SIG-M5 treated with dmso at 0.1 percent for 504 hours (cell line): ENCODE results near the gene ZNF862.

Source experiments
- DNase-seq: peaks from one replicate; lab custom pipeline; 2025; ENCODE audit not compliant: unreplicated experiment; lab: John Stamatoyannopoulos, UW

The ZNF862 gene

DNA sequence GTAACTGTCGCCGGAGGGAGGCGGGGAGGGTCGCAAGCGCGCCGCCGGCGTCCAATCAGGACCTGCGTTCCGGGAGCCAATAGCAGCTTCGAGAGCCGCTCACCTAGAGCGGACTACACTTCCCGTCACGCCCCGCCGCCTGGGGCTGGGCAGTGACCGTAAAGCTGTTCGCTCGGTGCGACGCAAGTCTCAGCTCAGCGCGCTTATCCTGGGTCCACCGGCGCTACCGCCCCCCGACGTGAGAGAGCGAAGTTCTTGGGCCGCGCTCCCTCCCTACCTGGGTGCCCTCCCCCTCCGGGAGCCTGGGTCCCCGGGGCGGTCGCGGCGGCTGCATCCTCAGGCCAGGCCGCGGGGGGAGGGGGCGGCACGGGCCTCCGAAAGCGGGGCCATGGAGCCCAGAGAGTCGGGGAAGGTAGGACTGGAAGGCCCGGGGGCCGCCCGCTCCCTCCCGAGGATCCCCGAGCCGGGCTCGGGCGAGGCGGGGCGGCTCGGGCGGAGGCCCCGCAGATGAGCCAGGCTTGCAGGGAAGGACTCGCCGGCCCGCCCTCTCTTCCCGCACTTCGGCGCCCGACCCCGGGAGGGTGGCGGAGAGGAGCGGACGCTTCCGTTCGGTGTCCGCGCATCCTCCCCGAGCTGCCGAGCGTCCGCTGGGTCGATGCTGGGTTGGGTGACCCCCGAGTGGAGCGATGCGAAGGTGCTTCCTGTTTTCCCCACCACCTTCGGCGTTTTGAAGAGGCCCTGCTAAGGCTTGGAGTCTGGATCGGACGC lies at the start of gene ZNF862:
Gene ZNF862, plus strand, starts transcription at position 152 of the 768 bp plus-strand sequence. Its CDS starts 237 bp downstream, at position 389.
- DNase-seq = peak; percentile 95

DNA sequence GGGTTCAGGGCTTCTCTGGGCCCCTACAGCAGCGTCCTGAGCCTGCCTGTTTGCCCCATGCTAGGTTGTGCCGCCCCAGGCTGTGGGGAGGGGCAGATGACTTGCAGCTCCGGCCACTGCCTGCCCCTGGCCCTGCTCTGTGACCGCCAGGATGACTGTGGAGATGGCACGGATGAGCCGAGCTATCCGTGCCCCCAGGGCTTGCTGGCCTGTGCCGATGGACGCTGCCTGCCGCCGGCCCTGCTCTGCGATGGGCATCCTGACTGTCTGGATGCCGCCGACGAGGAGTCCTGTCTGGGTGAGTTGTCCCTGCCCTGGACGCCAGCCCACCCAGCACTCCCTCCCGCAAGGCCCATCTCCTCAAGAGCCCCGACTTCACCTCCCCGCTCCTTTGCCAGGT lies 49.1 kb upstream of the ZNF862 start:
- no peak for DNase-seq

DNA sequence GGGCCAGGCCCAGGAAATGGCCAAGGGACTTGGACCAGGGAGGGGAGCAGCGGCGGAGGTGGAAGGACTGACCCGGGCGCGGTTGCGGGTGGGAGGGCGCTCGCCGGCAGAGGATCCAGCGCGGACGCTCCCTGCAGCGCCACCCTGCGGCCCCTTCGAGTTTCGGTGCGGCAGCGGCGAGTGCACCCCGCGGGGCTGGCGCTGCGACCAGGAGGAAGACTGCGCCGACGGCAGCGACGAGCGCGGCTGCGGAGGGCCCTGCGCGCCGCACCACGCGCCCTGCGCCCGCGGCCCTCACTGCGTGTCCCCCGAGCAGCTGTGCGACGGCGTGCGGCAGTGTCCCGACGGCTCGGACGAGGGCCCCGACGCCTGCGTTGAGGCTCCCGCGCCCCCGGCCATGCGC lies 48.0 kb upstream of the ZNF862 start:
- DNase-seq = no peak

DNA sequence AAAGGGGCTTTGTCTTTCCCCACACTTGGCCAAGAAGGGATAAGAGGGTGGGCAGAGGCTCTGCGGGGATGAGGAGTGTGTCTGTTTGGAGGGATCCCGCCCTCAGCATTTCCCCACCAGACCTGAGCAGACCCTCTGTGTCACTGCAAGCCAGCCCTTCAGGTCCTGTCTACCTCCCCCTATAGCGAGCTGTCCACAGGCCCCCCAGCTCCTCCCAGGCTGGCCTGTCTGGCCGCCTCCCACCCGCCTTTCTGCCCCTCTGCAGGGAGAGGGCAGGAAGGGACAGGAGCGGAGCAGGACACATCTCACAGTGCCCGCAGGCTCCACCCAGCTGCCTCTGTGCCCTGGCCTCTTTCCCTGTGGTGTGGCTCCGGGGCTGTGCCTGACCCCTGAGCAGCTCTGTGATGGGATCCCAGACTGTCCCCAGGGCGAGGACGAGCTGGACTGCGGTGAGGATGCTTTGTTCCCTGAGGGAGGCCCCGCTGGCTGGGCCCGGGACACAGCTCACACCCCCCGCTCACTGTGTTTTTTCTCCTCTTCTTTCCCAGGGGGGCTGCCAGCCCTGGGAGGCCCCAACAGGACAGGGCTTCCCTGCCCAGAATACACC lies 47.3 kb upstream of the ZNF862 start:
- no peak for DNase-seq

DNA sequence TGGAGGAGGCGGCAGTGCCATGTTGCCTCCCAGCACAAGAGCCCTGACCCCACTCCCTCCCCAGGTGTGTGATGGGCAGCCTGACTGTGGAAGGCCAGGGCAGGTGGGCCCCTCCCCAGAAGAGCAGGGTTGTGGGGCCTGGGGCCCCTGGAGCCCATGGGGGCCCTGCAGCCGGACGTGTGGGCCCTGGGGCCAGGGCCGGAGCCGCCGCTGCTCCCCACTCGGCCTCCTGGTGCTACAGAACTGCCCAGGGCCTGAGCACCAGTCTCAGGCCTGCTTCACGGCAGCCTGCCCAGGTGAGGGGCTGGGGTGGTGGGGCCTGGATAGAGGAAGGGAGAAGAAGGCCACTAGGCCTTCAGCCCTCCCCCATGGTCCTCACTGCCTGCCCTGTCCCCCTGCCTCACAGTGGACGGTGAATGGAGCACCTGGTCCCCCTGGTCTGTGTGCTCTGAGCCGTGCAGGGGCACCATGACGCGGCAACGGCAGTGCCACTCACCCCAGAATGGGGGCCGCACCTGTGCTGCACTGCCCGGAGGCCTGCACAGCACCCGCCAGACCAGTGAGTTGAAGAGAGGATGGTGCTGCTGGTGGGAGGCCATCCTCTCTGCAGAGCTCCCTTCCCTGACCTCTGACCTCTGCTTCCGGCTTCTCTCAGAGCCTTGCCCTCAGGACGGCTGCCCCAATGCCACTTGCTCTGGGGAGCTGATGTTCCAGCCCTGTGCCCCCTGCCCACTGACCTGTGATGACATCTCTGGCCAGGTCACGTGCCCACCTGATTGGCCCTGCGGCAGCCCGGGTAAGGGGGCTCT lies 46.6 kb upstream of the ZNF862 start:
- DNase-seq = no peak

DNA sequence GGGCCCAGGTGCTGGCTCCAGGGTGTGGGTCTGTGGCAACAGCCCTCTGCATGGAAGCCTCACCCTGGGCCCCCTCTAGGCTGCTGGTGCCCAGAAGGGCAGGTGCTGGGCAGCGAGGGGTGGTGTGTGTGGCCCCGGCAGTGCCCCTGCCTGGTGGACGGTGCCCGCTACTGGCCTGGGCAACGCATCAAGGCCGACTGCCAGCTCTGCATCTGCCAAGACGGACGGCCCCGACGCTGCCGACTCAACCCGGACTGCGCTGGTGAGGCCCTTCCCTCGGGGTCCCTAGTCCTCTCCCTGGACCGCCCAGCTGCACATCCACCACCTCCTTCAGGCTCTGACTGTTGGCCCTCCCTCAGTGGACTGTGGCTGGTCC lies 46.0 kb upstream of the ZNF862 start:
- no peak for DNase-seq

DNA sequence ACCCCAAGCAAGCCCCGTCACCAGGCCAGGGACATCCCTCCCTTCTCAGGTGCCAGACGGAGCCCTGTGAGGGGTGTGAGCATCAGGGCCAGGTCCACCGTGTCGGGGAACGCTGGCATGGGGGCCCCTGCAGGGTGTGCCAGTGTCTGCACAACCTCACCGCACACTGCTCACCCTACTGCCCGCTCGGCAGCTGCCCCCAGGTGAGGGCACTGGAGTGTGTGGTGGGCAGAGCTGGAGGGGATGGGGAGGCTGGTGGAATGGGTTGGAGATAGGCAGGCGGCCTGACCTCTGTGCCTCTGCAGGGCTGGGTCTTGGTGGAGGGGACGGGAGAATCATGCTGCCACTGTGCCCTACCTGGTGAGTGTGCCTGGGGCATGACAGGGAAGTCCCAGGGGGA lies 44.9 kb upstream of the ZNF862 start:
- no peak for DNase-seq

DNA sequence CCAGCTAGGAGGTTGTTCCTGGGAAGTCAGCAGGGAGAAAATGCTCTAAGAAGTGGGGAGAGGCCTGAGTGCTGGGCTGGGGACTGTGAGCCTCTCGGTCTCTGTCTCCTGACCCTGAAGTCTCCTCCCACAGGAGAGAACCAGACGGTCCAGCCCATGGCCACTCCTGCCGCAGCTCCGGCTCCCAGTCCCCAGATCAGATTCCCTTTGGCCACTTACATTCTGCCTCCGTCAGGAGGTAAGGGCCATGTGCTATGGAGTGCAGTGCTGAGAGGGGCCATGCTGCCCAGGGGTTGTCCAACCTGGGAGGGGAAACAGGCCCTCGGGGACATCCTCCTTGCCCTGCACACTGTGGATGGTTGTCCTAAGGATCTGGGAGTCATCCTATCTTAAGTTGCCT lies 43.5 kb upstream of the ZNF862 start:
- DNase-seq = no peak

DNA sequence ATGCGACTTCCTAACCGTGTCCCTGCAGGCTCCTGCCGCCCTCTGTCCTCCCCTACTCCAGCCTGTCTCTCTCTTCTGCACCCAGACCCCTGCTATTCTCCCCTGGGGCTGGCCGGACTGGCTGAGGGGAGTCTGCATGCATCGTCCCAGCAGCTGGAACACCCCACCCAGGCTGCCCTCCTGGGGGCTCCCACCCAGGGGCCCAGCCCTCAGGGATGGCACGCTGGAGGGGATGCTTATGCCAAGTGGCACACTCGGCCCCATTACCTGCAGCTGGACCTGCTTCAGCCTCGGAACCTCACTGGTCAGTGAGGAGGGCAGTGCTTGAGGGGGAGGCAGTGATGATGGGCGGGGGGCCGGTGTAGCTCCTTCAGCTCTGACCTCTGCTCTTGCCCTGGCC lies 43.0 kb upstream of the ZNF862 start:
- DNase-seq = no peak

DNA sequence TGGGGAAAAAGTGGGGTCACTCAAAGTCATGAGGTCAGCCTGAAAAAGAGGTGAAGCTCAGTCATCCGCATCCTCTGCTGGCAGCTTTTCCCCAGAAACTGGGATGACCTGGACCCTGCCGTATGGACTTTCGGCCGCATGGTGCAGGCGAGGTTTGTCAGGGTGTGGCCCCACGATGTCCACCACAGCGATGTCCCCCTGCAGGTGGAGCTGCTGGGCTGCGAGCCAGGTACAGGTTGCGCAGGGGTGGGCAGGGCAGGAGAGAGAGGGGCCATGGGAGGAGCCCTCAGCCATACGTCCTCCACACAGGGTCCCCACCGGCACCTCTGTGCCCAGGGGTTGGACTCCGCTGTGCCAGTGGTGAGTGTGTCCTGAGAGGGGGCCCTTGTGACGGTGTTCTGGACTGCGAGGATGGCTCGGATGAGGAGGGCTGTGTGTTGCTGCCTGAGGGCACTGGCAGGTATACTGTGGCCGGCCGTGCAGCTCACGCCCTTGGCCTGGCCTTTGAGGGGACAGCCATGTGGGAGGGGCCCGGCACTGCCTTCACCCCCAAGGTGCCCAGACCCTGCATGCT lies 41.8 kb upstream of the ZNF862 start:
- no peak for DNase-seq

DNA sequence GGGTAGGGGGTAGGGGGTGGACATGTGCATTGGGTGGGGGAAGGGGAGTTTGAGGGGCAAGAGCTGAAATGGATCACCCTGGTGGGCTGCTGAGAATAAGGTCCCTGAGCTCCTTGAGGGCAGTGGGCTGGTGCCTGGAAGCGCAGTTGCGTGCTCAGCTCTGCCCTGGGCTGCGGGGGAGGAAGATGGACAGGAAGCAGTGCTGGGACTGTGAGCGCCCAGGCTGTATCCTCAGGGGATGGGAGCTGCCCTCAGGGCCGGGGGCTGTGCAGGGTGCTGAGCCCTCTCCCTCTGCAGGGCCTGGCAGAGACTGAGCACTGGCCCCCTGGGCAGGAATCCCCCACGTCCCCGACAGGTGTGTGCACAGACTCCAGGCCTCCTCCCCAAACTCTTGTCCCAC lies 40.4 kb upstream of the ZNF862 start:
- no peak for DNase-seq

DNA sequence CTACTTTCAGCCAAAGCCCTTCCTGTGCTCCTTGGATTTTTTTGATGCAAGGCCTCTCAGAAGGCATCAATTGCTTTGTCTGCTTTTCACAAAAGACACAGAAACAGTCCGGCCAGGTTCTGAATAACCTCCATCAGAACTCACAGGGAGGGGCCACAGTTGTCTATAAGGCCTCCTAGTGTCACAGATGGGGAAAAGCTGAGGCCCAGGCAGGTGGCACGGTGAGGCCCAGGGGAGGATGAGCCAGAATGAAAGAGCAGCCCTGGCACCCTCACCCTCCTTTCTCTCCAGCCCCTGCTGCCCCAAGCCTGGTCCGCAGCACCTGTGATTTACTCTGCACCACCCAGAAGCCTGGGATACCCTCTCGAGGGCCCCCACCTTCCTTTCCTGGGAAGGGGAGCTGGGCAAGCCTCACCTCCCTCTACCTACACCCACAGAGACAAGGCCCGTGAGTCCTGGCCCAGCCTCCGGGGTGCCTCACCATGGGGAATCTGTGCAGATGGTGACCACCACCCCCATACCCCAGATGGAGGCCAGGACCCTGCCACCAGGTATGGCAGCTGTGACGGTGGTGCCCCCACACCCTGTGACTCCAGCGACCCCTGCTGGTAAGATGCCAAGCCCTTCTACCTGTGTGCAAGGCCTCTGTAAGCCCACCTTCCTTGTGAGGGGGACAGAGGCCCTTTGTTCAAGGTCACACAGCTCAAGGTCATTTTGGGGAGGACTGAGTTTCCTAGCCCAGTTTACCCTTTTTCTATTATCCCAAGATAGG lies 38.6 kb upstream of the ZNF862 start:
- no peak for DNase-seq

DNA sequence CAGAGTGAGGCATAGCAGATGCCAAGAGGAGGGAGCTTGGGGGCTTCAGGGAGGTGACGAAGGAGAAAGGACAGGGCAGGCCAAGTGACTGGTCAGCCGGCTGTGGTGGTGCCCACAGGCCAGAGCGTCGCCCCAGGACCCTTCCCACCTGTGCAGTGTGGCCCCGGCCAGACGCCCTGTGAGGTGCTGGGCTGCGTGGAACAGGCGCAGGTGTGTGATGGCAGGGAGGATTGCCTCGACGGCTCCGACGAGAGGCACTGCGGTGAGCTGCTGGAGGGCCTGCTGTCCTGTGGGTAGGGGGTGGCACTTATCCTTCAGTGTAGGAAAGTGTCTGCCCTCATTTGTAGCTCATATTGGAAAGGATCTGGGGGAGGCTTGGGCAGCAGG lies 38.0 kb upstream of the ZNF862 start:
- DNase-seq = no peak

DNA sequence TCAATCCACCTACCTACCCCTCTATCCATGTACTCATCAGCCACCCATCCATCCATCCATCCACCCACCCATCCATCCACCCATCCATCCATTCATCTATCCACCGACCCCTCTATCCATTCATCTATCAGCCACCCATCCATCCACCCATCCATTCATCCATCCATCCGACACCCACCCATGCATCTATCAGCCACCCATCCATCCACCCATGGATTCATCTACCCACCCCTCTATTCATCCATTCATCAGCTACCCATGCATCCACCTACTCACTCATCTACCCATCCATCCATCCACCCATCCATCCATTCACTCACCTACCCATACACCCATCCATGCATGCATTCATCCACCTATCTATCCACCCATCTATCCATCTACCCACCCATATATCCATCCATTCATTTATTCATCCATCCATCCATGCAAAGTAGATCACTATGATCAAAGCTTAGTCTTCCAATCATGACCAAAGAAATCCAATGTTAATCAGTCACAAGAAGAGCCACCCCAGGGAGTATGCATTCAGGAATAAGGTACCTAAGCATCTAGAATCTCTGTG lies 37.1 kb upstream of the ZNF862 start:
- no peak for DNase-seq

DNA sequence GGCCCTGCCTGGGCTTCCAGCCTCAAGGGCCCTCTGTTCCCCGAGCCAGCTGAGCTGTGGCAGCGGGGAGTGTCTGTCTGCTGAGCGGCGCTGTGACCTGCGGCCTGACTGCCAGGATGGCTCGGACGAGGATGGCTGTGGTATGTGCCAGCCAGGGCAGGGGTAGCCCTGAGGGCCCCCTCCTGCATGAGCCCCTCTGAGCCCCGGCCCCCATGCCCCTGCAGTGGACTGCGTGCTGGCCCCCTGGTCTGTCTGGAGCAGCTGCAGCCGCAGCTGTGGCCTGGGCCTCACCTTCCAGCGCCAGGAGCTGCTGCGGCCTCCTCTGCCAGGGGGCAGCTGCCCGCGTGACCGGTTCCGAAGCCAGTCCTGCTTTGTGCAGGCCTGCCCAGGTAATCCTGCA lies 36.4 kb upstream of the ZNF862 start:
- no peak for DNase-seq

DNA sequence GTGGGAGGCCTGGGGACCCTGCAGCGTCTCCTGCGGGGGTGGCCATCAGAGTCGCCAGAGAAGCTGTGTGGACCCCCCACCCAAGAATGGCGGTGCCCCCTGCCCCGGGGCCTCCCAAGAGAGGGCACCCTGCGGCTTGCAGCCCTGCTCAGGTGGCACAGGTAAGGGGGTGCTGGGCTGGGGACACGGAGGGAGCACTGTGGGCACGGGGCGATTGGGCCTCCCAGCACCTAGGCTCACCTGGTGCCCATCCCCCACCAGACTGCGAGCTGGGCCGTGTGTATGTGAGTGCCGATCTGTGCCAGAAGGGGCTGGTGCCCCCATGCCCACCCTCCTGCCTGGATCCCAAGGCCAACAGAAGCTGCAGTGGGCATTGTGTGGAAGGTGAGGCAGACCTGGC lies 35.2 kb upstream of the ZNF862 start:
- DNase-seq = no peak

DNA sequence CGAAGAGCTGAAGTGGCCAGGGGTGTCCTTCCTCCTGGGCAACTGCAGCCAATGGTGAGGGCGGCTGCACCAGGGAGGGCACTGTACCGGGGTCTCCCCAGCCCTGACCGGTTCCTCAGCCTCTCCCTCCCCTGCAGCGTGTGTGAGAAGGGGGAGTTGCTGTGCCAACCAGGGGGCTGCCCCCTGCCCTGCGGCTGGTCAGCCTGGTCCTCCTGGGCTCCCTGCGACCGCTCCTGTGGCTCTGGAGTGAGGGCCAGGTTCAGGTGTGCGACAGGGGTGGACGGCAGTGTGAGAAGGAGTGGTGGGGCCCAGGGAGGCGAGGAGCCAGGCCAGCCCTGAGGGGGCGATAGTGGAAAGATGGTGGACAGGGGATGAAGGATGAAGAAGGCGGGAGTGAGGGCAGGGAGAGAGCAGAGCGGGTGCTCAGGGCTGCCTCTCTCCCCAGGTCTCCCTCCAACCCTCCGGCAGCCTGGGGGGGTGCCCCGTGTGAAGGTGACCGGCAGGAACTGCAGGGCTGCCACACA lies 34.6 kb upstream of the ZNF862 start:
- DNase-seq = no peak

DNA sequence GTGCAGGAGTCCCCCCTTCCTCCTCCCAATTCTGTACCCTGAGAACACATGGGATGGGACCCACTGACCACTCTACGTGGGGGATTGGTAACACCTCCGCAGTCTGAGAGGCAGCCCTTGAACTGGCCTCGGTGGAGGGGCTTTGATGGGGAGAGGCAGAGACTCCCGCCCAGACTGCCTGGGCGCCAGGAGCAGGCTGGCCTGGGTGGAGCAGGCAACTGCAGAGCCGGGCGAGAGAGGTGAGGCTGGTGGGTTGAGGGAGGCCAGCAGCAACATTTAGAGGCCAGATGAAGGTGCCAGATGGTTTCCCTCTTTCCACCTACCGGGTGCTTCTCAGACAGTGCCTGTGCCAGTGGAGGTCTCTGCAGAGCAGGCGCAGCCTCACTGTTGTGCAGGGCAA lies 34.1 kb upstream of the ZNF862 start:
- no peak for DNase-seq

DNA sequence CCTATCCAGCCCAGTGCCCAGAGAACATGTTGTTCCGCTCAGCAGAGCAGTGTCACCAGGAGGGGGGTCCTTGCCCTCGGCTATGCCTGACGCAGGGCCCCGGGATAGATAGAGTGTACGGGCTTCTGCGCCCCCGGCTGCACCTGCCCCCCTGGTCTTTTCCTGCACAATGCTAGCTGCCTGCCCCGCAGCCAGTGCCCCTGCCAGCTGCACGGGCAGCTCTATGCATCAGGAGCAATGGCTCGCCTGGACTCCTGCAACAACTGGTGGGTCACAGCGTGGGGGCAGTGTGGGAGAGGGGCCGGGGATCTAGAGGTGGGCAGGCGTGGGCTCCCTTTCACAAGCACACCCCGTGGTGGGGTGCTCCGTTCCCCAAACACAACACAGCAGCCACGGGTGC lies 31.4 kb upstream of the ZNF862 start:
- DNase-seq = no peak

DNA sequence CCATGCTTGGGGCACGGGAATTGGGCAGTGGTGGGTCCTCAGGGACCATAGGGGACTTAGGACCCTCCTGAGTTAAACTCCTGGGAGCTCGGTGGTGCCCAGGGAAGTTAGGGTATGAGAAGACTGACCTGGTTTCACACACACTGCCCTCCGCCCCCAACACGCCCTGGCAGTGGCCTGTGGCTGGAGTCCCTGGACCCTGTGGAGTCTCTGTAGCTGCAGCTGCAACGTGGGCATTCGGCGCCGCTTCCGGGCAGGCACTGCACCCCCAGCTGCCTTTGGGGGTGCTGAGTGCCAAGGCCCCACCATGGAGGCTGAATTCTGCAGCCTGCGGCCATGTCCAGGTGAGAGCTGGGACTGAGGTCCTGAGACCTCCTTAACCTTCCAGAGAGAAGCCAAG lies 29.9 kb upstream of the ZNF862 start:
- no peak for DNase-seq

DNA sequence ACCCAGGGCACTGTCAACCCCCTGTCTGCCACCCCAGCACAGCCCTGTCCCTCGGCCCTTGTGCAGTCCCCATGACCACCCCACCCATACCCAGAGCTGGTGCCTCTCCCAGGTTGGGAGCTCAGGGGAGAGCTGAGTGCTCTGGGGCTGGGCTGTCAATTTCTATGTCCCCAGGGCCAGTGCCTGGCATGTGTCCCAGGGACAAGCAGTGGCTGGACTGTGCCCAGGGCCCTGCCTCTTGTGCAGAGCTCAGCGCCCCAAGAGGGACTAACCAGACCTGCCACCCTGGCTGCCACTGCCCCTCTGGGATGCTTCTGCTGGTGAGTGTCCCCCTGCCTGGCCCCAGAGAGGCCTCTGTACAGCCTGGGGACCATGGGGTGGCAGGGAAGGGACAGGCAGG lies 29.0 kb upstream of the ZNF862 start:
- no peak for DNase-seq
